Prostate gland (tissue), 2 donors: ENCODE results near the gene CTPS2. TPM values are rescaled to one million over a fixed set of nuclear protein-coding genes. Genes with fewer than 3 reads are reported as not detected.

ENCODE experiments used
- DNase-seq: peaks from one replicate; pipeline ENCODE4 v3.0.0-alpha.2; 2019; ENCODE audit warnings: low spot score
- H3K27ac ChIP-seq, 2 donors: fragments of 200-600 bp; sonication (generic); 2 replicates each; pipeline ENCODE4 v1.5.1; 2017 to 2019
- H3K27me3 ChIP-seq: fragments of 200-600 bp; sonication (generic); replicated peaks from 2 replicates; pipeline ENCODE4 v1.5.1; 2019; ENCODE audit not compliant: insufficient read depth
- H3K36me3 ChIP-seq, 2 donors: fragments of 200-600 bp; sonication (generic); 1 replicate in 1 of 2; 2 replicates in 1 of 2; pipeline versions ENCODE4 v1.5.1 to v1.8.1; 2017 to 2019
- H3K4me1 ChIP-seq: fragments of 200-600 bp; sonication (generic); replicated peaks from 2 replicates; pipeline ENCODE4 v1.5.1; 2019
- H3K4me3 ChIP-seq, 2 donors: fragments of 200-600 bp; sonication (generic); 2 replicates each; pipeline ENCODE4 v1.5.1; 2017 to 2019
- H3K9me3 ChIP-seq: fragments of 200-600 bp; sonication (generic); 2 replicates; pipeline ENCODE4 v1.5.1; 2017
- CTCF ChIP-seq, 4 experiments: fragments of 200-600 bp in 2 of 4; fragments of 450-650 bp in 2 of 4; sonication (generic) in 2 of 4; IDR thresholded peaks; 1 replicate in 3 of 4; 2 replicates in 1 of 4; pipeline ENCODE4 v1.5.1; 2016 to 2019; ENCODE audit warnings: antibody characterized with exemption in 4 of 4, mild to moderate bottlenecking in 2 of 4, moderate library complexity in 2 of 4
- POLR2A ChIP-seq: fragments of 450-650 bp; IDR thresholded peaks from one replicate; pipeline ENCODE4 v1.6.1; 2016; ENCODE audit warnings: antibody characterized with exemption, mild to moderate bottlenecking
- POLR2AphosphoS5 ChIP-seq: sonication (generic); formaldehyde crosslinking; IDR thresholded peaks from one replicate; pipeline ENCODE4 v1.6.1; 2017; ENCODE audit warnings: antibody characterized with exemption
- WGBS: methylation state at CpG from one replicate; pipeline ENCODE4 v1.1.5; 2018; 5-methylcytosine and 5-hydroxymethylcytosine counted together
- intact Hi-C: fragments of 100-400 bp; cut with DNase I; formaldehyde crosslinking; loops from one replicate; pipeline ENCODE4 v1.14.2; 2022
- total RNA-seq, 2 donors: library from RNA; depleted of rRNA; stranded (reverse); fragments of >200 nt; gene quantifications; one replicate each; pipeline ENCODE4 v1.1.0, GENCODE V29; 2016

Gene CTPS2
- total RNA-seq, 2 donors from 2014 or later, result 14.3 to 20.4 TPM

- WGBS, result 93% methylated on average over 4 of the region's 4 CpGs
- H3K36me3 ChIP-seq, result no peaks in the 10 kb centered on the region
- no peak for DNase-seq
- H3K27ac ChIP-seq, result no peak overlapping the region
- intact Hi-C loops, result no loop called here
- no peak overlapping the region for H3K4me3 ChIP-seq
- no peaks in the 10 kb centered on the region for H3K4me1 ChIP-seq
- no peaks in the 10 kb centered on the region for H3K9me3 ChIP-seq
- H3K27me3 ChIP-seq, result no peaks in the 10 kb centered on the region
- TF ChIP-seq CTCF (IDR thresholded peaks at IDR 0.05) (no peak), POLR2A (no peak), POLR2AphosphoS5 (no peak)
These were observed 45.9 kb downstream of the CTPS2 start for GRCh38 chrX:16666541-16666940.

- 30% methylated on average over 2 of the region's 2 CpGs for WGBS
- TF ChIP-seq POLR2AphosphoS5, result no peak
- TF ChIP-seq POLR2A, result no peak
- TF ChIP-seq CTCF (IDR thresholded peaks at IDR 0.05), result no peak
- Histone ChIP-seq H3K4me3 (no peak overlapping the region), H3K36me3 (no peaks in the 10 kb centered on the region), H3K4me1 (no peaks in the 10 kb centered on the region), H3K27ac (no peak overlapping the region), H3K27me3 (no peaks in the 10 kb centered on the region), H3K9me3 (no peaks in the 10 kb centered on the region)
- DNase-seq, result no peak
- intact Hi-C loops, result no loop called here
These were observed 47.4 kb downstream of the CTPS2 start for GRCh38 chrX:16665089-16665488.

- H3K27me3 ChIP-seq, result no peaks in the 10 kb centered on the region
- TF ChIP-seq CTCF (IDR thresholded peaks at IDR 0.05) (no peak), POLR2AphosphoS5 (no peak), POLR2A (no peak)
- intact Hi-C loops, result no loop called here
- no peaks in the 10 kb centered on the region for H3K36me3 ChIP-seq
- no peak for DNase-seq
- H3K4me1 ChIP-seq, result no peaks in the 10 kb centered on the region
- no peak overlapping the region for H3K4me3 ChIP-seq
- no peak overlapping the region for H3K27ac ChIP-seq
- 97% methylated on average over 2 of the region's 2 CpGs for WGBS
- no peaks in the 10 kb centered on the region for H3K9me3 ChIP-seq
These were observed 47.8 kb downstream of the CTPS2 start for GRCh38 chrX:16664626-16665025.

- Histone ChIP-seq H3K9me3 (no peaks in the 10 kb centered on the region), H3K27me3 (no peaks in the 10 kb centered on the region), H3K36me3 (no peaks in the 10 kb centered on the region), H3K4me3 (no peak overlapping the region), H3K27ac (no peak overlapping the region), H3K4me1 (no peaks in the 10 kb centered on the region)
- DNase-seq, result no peak
- no peak for TF ChIP-seq POLR2AphosphoS5
- no peak for TF ChIP-seq POLR2A
- TF ChIP-seq CTCF (IDR thresholded peaks at IDR 0.05), result no peak
- intact Hi-C loops, result no loop called here
- WGBS, result 89% methylated on average over 5 of the region's 5 CpGs
These were observed 48.4 kb downstream of the CTPS2 start for GRCh38 chrX:16664074-16664473.

- Histone ChIP-seq H3K9me3 (no peaks in the 10 kb centered on the region), H3K27ac (no peak overlapping the region), H3K4me3 (no peak overlapping the region), H3K36me3 (no peaks in the 10 kb centered on the region), H3K27me3 (no peaks in the 10 kb centered on the region), H3K4me1 (no peaks in the 10 kb centered on the region)
- DNase-seq, result peak; percentile 7
- intact Hi-C loops, result no loop called here
- TF ChIP-seq POLR2A (no peak), POLR2AphosphoS5 (peak; percentile 40), CTCF (IDR thresholded peaks at IDR 0.05) (no peak)
- 53% methylated on average over 2 of the region's 2 CpGs for WGBS
These were observed 50.1 kb downstream of the CTPS2 start for GRCh38 chrX:16662402-16662801.
